ENCODE data around the gene ATP9B.
"Not testable (repeated sequence)": the region's sequence is repeated elsewhere in the genome, so short reads cannot be mapped to it uniquely, and the experiment has no call there.

The ATP9B gene

DNA sequence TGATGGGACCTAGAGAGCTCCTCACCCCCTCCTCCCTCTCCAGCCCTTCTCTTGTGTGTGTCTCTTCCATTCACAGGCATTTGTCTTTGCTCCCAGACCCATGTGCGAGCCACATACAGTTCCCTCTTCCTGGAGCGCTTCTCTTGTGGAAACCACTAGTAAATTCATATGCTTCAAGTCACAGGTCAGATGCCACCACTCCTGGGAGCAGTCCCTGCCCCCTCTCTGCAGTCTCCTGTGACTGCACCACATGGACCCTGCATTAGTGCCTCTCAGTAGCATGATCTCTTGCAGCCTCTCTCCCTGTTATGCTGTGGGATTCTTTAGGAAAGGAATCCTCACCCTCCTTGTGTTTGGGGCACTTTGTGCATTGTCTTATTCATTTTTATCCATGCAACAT, 230.1 kb downstream of the ATP9B start:
- DNase-seq: no peak

DNA sequence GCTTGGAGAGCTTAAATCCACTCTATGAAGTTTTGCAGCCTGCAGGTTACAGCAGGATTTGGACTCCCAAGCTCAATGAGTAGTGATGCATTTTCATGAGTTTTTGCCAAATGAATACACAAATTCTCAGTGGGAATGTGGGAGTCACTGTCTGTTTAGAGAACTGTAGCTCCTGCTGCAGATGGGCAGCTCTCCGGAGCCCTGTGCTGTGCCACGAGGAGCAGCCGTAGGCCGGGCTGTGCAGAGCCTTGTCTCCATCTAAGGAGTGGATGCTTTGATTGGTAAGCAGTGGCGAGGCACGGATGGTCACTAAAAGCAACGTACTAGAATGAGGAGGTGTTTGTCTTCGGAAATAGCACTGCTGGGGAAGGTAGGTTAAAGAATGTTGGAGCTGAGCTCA, 230.5 kb downstream of the ATP9B start:
- DNase-seq: no peak

GRCh38 chr18:79300413-79300812, 231.2 kb downstream of the ATP9B start:
- no peak for DNase-seq

DNA sequence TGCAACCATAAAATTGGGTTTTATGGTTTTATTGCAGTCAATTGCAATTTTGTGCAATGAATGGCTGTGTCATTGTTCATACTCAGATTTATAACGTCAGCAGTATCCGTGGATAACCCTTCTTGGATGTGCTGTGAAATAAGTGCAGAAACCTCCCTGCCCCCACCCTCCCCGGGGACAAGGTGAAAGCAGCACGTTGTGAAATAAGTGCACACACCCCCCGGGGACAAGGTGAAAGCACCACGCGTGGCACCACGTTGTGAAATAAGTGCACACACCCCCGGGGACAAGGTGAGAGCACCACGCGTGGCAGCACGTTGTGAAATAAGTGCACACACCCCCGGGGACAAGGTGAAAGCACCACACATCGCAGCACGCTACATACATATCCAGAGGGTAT, 232.9 kb downstream of the ATP9B start:
- no peak for DNase-seq

- DNase-seq: no peak
These were observed 236.7 kb downstream of the ATP9B start for GRCh38 chr18:79305911-79306310.

DNA sequence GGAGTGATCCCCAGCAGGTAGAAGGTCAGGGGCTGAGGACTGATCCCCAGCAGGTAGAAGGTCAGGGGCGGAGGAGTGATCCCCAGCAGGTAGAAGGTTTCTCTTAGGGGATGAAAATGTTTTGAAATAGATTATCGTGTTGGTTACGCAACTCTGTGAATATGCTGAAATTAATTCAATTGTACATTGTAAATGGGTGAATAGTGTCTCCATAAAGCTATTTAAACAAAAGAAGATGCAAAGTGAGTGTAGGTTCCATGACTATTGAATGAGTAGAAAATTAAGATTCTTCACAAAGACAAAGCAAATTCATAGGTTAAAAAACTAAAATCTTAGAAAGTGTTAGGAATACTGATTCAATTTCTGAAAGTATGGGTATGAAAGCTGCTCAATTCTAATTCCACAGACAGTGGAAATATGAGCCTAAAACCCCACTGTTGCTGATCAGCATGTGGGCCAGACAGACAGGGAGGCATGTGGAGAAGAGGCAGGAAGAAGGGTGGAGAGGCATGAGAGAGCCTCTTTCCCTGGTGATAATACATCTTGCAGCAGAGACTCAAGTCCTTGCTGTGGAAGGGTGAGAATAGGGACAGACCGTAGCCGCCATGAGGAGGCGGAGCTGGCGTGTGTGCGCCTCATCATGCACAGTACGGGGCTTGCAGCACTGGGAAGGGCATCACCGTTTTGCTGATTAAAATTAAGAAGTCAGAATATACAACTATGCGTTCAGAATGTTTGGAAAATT, 240.6 kb downstream of the ATP9B start:
- DNase-seq: no peak

GRCh38 chr18:79314838-79315388, 245.7 kb downstream of the ATP9B start:
- no peak for DNase-seq

DNA sequence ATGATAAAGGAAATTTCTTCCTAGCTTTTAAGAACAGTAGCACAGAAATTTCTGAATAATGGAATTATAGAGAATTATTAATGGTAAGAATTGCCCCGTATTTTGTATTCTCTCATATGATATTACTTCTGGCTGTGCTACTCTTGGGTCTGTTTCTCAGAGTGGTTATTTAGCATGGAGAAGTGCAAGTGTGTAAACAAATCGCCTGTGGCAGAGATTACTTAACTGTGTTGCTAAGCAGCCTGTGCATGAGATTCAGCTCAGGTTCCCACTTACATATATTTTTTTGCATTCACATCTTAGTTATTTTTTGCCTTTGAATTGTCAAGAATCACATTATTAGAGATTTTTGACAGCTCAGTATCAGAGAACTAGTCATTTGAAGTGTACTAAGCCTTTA, 246.4 kb downstream of the ATP9B start:
- DNase-seq: no peak

- DNase-seq: no peak
These were observed 248.5 kb downstream of the ATP9B start for GRCh38 chr18:79317703-79318102.

DNA sequence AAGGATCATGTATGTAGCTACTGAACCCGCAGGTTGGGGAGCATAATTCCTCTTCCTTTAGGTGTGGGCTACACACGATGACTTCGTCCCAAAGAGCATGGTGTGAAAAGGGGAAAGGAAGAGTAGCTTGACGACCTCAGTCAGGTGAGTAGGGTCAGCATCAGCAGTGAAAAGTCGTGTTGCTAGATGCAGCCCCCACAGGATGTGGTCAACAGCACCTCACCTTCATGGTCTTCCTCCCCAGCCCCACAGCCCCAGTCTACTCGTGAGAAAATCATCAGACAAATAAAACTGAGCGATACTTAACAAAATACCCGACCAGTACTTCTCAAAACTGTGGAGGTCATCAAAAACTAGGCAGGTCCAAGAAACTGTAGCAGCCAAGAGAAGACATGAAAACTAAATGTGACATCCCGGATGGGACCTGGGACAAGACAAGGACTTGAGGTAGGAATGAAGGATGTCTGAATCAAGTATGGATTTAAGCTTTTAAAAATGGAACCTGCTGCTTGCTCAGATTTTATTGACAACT, 249.0 kb downstream of the ATP9B start:
- no peak for DNase-seq

GRCh38 chr18:79320216-79320850, 251.1 kb downstream of the ATP9B start:
- no peak for DNase-seq

DNA sequence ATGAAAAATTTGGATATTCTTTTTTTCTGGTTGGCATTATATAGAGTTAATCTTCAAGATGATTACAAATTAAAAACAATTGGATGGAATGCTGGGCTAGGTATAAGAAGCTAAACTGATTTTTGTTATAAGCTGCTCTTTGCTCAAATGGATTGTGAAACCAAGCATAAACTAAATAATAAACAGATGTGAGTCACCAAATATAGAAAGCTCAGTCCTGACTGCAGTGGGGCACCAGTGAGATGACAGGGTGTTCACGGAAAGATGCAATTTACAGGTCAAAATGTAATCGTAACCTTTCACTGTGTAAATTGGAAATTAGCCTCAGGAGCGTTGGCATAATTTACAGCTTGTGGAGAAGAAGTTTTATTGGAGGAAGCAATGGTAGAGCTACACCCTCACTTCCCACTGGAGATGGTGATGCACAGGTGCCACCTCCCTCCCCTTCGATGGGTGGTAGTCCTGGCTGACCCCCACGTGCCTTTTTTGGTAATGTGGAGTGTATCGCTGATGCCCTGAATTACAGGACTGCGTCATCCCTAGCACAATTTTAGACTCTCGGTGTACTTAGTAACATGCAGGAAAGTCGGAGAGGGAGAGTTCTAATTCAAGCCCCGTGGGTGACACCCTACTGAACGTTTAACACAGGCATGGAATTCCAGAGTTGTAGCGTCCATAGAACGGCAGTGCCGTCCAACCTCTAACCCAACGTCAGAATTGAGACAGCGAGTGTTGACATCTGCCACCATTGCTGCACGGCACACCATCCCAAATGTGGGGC, 252.6 kb downstream of the ATP9B start:
- DNase-seq: no peak

- DNase-seq: no peak
These were observed 253.2 kb downstream of the ATP9B start for GRCh38 chr18:79322441-79322840.

- DNase-seq: no peak
These were observed 254.3 kb downstream of the ATP9B start for GRCh38 chr18:79323471-79323870.

DNA sequence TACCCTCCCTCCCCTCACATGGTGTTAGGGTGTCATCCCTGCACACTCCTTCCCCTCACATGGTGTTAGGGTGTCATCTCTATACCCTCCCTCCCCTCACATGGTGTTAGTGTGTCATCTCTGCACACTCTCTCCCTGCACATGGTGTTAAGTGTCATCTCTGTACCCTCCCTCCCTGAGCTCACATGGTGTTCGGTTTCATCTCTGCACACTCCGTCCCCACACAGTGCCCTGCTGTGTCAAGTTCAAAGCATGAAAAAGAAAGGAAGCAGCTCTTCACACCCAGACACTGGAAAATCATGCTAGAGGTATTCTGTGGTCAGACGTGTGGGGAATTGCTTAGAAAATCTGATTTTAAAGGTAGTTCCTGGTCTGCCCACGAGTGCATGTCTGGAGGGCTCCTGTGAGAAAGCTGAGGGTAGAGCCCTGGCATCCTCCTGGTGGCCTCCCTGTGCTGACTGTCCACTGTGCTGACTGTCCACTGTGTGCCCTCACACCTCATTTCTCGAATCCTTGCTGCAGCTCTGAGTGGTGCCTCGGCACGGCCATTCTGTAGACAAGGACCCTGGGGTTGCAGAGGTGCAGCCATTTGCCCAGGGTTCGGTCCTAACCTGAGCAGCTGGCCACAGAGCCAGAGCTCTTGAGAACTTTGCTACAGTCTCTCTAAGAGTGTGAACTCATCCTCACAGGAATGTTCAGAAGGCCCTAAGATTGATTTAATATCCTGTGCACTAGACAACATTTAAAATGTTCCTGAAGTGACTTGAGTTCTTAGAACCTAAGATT, 257.4 kb downstream of the ATP9B start:
- DNase-seq: no peak

GRCh38 chr18:79327199-79327721, 258.1 kb downstream of the ATP9B start:
- DNase-seq: no peak

GRCh38 chr18:79327915-79328314, 258.7 kb downstream of the ATP9B start:
- DNase-seq: not testable (repeated sequence)

DNA sequence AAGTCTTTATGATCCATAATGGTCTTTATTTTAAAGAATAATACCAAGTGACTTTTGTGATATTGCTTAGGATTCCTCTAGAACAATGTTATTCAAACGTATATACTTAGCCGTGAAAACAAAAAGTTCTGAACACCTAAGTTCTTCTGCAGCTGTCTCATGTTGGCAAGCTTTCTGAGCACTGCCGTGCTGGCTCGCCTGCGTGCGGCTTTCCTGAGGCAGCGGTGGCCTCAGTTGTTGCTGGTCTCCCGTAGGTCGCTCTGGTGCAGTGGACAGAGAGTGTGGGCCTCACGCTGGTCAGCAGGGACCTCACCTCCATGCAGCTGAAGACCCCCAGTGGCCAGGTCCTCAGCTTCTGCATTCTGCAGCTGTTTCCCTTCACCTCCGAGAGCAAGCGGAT, 259.7 kb downstream of the ATP9B start:
- no peak for DNase-seq

GRCh38 chr18:79329786-79330185, 260.6 kb downstream of the ATP9B start:
- no peak for DNase-seq

- no peak for DNase-seq
These were observed 263.5 kb downstream of the ATP9B start for GRCh38 chr18:79332646-79333045.

DNA sequence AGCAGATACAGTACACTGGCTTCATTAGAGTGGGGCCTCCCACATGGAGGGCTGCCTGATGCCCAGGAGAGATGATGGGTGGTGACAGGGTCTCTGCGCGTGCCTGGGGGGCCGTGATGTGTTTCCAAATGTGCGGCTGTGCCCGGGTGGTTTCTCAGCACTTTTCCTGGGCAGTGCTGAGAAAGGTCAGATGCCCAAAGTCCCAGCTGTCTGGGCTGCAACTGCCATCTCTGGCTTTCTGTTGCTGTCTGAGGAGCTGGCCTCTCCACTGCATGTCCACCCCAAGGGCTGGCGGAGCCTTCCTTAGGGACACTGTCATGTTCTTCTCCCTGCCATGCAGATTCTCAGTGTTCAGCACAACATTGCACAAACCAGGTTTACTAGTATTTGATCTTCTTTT, 263.9 kb downstream of the ATP9B start:
- DNase-seq: no peak

DNA sequence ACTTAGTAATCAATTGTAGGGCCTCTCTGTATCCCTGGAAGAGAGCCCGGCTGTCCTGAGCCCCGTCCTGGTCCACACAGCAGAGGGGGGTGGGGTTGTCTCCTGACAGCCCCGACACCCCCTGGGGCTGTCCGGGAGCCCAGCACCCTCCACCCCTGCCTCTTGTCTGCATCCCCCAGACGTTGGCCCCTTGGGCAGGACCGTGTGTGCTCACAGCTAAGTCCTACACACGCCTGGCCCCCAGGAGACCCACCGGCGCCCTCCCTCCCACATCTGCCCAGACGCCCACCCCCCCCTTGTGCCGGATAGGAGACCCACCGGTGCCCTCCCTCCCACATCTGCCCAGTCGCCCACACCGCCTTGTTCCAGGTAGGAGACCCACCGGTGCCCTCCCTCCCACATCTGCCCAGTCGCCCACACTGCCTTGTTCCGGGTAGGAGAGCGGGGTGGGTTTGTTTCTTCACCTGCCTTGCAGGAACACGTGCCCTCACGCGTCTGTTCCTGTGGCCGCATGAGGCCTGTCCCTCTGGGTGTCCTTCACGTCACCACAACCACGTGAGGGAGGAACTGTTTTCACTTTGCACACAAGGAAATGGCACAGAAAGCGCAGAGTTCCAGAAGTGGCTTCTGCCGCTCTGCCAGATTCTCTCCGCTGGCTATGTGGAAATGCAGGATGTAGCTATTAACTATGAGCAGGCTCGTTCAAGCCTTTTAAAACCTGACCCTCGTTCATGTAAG, 265.5 kb downstream of the ATP9B start:
- no peak for DNase-seq

All from activated T-cell treated with anti-CD3 and anti-CD28 coated beads, Interleukin-2, amount 50 U/mL, for 1 hour (primary cell).